Measurements from ENCODE around the gene UBE3B.
"Not testable (repeated sequence)": the region's sequence is repeated elsewhere in the genome, so short reads cannot be mapped to it uniquely, and the experiment has no call there.

Gene UBE3B

DNA sequence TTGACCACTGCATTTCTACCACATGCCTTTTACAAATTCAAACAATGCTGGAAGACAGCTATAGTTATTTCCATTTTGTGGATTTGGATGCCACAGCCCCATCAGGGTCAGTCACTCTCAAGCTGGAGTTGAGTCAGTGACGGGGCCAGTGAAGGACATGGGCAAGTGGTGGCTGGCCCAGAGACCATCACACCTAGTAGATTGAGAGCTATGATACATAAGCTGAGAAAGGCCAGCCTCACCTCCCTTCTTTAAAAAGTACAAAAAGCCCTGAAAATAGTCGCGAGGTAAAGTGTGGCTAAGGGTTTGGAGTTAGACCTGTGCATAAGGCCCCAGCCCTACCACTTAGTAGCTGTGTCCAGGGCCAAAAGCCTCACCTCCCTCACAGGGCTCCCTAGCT is 4.4 kb upstream of the UBE3B start:
- DNase-seq (ENCODE audit: low read depth in 4 of 4, low spot score in 1 of 4): no peak

DNA sequence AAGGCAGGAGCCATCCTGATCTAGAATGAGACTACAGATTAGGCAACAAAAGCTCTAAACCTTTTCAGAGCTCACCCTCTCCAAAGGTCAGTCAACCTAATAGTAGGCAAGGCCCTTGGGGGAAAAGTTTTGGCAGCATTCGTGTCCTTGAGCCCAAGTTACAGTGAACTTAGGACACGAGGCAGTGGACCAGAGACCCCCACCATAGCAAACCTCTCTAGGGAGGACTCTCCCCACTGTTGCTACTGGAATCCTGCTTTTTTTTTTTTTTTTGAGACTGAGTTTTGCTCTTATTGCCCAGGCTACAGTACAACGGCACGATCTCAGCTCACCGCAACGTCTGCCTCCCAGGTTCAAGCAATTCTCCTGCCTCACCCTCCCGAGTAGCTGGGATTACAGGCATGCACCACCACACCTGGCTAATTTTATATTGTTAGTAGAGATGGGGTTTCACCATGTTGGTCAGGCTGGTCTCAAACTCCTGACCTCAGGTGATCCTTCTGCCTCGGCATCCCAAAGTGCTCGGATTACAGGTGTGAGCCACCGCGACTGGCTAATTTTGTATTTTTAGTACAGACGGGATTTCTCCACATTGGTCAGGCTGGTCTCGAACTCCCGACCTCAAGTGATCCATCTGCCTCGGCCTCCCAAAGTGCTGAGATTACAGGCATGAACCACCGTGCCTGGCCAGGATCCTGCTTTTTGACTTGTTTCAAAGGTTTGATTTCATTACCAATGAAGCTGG is 3.7 kb upstream of the UBE3B start:
- DNase-seq (ENCODE audit: low read depth in 4 of 4, low spot score in 1 of 4): not testable (repeated sequence)

GRCh38 chr12:109475121-109475520 is 2.3 kb upstream of the UBE3B start:
- no peak for DNase-seq (ENCODE audit: low read depth in 4 of 4, low spot score in 1 of 4)

DNA sequence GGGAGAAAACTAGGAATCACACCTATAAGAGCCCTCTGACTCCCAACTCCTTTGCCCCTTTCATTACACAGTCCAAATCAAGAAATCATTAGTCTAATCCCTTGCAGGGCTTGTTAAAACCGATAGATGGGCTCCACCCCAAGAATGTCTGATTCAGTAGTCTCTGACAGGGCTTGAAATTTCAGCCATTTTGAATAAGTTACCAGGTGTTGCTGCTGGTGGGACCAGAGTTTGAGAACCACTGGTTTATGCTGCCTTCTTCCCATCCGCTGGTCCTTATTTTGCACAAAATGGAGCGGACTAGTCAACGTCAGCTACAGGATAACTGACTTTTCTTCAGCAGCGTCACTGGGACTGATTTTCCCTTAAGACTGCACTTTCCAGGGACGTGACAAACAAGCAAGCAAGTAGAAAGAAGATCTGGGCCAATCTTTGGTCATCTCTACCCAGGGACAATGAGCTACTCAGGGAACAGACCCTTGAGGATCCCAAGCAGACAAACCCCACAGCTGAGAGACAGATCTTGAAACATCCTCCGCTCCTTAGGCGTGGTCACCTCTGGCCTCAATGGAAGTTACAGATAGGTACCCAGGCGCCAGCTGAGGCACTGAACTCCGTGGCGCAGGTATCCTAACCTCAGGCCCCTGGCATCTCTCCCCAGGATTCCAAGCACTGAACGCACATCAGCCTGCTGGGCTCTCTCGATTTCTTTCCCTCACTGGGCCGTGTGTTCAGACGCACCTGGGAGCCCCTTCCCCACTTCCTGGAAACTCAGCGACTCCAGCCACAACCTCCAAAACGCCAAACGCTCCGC is 1.2 kb upstream of the UBE3B start:
- DNase-seq (ENCODE audit: low read depth in 4 of 4, low spot score in 1 of 4): no peak

- DNase-seq (ENCODE audit: low read depth in 4 of 4, low spot score in 1 of 4): no peak
Observed at GRCh38 chr12:109476807-109477184, 638 bp upstream of the UBE3B start.

GRCh38 chr12:109477963-109478315 is 505 bp downstream of the UBE3B start:
- no peak for DNase-seq (ENCODE audit: low read depth in 4 of 4, low spot score in 1 of 4)

GRCh38 chr12:109479761-109480160 is 2.3 kb downstream of the UBE3B start:
- no peak for DNase-seq (ENCODE audit: low read depth in 4 of 4, low spot score in 1 of 4)

DNA sequence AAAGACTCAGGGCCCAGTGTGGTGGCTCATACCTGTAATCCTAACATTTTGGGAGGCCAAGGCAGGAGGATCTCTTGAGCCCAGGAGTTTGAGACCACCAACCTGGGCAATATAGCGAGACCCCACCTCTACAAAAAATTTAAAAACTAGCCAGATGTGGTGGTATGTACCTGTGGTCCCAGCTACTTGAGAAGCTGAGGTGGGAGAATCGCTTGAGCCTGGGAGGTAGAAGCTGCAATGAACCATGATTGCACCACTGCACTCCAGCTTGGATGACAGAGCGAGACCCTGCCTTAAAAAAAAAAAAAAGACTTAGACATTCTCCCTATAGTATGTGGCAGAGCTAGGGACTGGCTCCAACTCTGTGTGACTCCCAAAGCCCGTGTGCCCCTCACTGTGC is 2.9 kb downstream of the UBE3B start:
- no peak for DNase-seq (ENCODE audit: low read depth in 4 of 4, low spot score in 1 of 4)

DNA sequence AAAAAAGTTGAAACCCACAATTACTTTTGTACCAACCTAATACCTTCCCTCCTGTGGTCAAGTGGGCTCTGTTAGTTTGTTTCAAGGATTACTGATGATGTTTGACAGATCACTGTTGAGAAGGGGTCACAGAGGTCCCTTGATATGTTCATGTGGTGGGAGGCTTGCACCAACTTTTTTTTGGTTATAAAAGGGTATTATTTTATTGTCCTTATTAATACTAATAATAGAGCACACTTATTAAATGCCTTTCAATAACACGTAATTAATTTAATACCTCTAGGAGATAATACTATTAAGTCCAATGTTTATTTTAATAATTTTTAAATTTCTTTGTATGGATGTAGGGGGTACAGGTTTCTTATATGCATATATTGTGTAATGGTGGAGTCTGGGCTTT is 4.4 kb downstream of the UBE3B start:
- DNase-seq (ENCODE audit: low read depth in 4 of 4, low spot score in 1 of 4): no peak

DNA sequence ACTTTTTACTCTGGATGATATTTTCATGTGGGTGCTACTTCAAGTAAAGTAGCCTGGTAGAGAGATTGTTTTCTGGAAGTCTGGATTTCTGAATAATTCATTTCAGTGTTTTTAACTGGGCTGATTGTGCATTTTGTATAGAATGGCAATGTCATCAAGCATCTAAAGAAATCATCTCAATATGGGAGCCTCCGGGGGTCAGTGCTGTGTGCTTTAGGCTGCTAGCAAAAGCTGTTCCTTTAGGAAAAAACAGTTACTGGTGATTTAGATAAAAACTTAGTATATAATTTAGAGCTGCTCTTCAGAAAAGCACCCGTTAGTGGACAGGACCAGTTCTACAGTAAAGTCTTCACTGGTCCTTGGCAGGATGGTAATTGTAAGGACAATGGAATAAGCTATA is 5.1 kb downstream of the UBE3B start:
- no peak for DNase-seq (ENCODE audit: low read depth in 4 of 4, low spot score in 1 of 4)

GRCh38 chr12:109482894-109483293 is 5.5 kb downstream of the UBE3B start:
- DNase-seq (ENCODE audit: low read depth in 4 of 4, low spot score in 1 of 4): no peak

GRCh38 chr12:109483346-109483745 is 5.9 kb downstream of the UBE3B start:
- no peak for DNase-seq (ENCODE audit: low read depth in 4 of 4, low spot score in 1 of 4)

DNA sequence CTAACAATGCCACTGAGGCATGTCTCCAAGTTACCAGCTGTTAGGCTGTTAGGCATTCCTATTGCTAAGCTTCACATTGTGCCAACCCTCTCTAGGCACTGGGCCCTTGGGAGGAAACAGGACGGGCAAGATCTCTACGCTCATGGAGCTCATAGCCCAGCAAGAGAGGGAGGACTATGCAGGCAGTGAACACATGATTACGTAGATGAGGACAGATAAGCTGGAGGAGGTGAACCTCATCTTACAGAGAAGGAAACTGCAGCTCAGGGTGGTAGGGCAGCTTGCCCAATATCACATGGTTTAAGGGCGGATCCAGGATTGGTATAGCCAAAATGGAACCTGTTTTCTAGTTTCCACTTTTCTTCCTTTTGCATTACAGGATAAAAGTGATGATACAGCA is 7.8 kb downstream of the UBE3B start:
- DNase-seq (ENCODE audit: low read depth in 4 of 4, low spot score in 1 of 4): no peak

DNA sequence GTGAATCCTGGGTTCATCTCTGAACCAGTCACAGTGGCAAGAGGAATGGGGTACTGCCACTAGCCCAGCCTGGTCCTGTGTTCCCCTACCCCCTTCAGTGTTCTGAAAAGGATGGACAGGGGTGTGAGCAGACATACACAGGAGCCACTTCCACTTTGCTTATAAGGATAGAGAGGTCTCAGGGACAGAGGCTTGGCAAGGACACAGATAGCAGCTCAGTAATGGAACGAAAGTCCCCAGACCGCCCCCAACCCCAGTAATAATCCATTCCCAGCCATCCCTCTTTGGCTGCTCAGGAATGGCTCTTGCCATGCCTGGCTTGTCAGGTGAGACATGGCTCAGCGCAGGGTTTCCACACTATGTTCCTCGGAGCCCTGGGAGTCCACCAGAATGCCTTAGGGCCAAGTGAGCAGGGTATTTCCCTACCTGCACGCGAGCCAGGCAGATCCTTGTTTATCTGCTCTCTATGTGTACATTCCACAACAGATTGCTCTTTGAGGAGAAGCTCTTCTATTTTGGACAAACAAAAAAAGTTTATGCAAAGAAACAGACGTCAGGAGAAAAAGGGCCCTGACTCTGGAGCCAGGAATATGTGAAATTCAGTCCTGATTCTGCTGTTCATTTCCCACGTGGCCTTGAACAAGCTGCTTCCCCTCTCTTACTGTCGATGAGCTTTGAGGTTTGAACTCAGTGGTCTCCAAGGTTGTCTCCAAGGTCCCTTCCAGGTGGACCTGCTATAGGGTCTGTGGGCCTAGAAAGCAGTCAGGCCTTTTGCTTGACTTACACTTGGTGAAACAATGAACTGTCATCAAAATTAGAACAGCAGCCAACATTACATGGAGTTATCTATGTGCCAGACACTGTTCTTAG is 10.0 kb downstream of the UBE3B start:
- no peak for DNase-seq (ENCODE audit: low read depth in 4 of 4, low spot score in 1 of 4)

GRCh38 chr12:109488051-109488665 is 10.7 kb downstream of the UBE3B start:
- DNase-seq (ENCODE audit: low read depth in 4 of 4, low spot score in 1 of 4): no peak

DNA sequence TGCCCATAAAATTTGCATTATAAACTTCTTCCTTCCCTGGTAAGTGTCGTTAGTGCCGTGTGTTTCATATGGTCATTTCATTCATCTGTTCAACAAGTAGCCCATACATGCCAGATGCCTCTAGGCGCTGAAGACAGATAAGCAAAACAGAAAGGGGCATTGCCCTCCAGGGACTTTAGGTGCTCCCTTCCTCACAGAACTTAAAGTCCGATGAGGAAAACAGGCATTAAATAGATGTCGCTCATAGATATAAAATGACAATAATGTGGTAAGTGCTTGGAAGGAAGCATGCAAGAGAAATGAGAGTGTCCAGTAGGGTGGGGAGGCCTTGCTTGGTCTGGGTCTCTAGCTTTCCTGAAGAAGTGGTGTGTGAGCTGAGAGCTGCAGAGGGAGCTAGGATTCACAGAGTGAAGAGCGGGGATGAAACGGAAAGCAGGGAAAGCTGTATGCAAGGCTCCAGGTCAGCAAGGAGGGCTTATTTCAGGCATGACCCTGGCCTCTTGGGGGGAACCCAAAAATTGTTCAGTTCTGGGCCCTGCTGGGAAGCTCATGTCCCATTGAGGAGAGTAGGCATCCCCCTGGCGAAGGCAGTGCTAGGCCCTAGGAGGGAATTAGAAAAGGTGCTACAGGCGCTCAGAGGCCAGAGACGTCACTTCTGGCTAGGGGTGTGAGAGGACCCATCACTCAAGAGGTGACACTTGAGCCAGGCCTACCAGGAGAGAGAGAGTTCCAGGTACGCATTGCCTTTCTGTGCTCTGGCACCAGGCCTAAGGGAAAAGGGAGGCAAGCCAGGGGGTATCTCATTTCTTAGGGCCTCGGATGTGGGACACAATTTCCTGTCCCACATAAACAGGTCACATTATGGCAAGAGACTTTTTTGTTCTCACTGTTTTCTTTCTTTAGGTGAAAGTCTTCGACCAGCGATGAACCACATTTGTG is 11.9 kb downstream of the UBE3B start:
- DNase-seq (ENCODE audit: low read depth in 4 of 4, low spot score in 1 of 4): no peak

DNA sequence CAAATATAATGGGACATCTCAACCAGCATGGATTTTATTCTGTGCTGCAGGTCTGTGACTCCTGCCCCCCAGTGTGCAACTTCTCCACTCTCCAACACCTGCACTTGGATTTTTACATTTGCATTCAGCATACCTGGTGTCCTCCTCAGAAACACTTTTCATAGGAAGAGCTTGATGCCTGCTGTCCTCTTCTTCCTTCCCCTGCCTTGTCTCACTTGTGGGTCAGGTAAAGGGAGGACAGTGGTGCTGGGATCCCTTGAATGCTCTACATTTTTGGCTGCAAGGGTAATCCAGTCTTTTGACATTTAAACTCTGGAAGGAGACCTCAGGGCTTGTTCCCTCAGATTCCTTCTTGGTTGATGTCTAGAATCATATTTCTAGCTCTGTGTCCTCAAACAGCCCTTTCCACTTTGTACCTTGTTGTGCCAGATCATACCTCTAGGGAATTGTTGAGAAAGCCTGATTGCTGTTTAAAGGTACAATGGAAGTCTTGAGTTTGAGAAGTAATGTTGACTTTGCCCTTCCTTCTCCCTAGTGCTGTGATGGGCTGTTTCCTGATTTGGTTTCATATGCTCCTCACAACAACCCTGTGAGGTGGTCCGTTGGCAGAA is 12.6 kb downstream of the UBE3B start:
- no peak for DNase-seq (ENCODE audit: low read depth in 4 of 4, low spot score in 1 of 4)

DNA sequence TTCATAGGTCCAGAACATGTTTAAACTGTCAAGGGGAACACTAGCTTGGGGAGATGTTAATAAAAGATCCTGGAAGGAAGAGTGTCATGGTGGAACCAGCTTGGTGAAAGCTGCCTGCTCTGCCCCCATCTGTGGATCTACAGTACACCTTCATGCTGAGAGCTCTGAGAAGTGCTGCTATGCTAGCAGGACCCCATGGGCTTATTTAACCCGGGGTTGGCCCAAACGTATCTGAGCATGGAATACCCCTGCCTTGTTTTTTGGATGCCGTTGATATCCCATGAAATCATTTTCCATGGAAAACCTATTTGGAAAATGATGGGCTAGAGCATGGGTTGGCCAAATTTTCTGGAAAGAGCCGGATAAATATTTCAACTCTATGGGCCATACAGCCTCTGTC is 14.2 kb downstream of the UBE3B start:
- DNase-seq (ENCODE audit: low read depth in 4 of 4, low spot score in 1 of 4): no peak

GRCh38 chr12:109492371-109492770 is 14.9 kb downstream of the UBE3B start:
- no peak for DNase-seq (ENCODE audit: low read depth in 4 of 4, low spot score in 1 of 4)

DNA sequence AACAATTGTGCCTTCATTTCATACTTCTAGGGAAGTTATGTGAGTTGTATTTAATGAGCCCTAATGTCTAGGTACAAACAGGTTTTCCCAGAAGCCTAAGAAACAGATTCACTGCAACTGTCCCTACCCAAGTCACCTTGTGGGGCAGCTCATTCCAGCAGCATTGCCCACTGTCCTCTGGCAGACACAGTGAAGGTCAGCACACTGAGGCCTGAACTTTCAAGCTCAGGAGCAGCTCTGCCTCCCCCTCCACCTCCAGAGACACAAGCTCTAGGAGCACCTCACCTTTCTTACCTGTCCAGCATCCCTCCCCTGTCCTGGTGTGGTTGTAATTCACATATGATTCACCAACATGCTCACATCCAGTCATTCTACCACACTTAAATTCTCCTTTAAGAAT is 15.7 kb downstream of the UBE3B start:
- no peak for DNase-seq (ENCODE audit: low read depth in 4 of 4, low spot score in 1 of 4)
